Psoas muscle (tissue), 8 donors: ENCODE measurements around the gene ODAD4. TPM values are rescaled to one million over a fixed set of nuclear protein-coding genes. Genes with fewer than 3 reads are reported as not detected.

Source experiments
- ATAC-seq, 4 donors: fragments of 200-7000 bp; cut with Tn5 transposase; one replicate each; pipeline ENCODE4 v1.9.1; 2020; ENCODE audit warnings: moderate library complexity in 3 of 4, mild to moderate bottlenecking in 2 of 4
- DNase-seq, 2 donors: peaks; one replicate each; pipeline ENCODE4 v3.0.0-alpha.2; 2020
- H3K27ac ChIP-seq: fragments of 200-600 bp; one replicate; pipeline ENCODE4 v1.8.0; 2022
- H3K27me3 ChIP-seq, 3 donors: fragments of 200-600 bp in 1 of 3; one replicate each; pipeline versions ENCODE4 v1.6.1 to v1.8.0; 2013 to 2022; ENCODE audit warnings: low read length in 2 of 3, mild to moderate bottlenecking in 2 of 3, moderate library complexity in 1 of 3; ENCODE audit not compliant: insufficient read depth in 3 of 3
- H3K36me3 ChIP-seq, 2 donors: fragments of 200-600 bp in 1 of 2; one replicate each; pipeline versions ENCODE4 v1.6.1 to v1.8.0; 2013 to 2022; ENCODE audit warnings: low read depth in 1 of 2, mild to moderate bottlenecking in 1 of 2, moderate library complexity in 1 of 2; ENCODE audit not compliant: insufficient read depth in 1 of 2
- H3K4me1 ChIP-seq: fragments of 200-600 bp; one replicate; pipeline ENCODE4 v1.8.0; 2022
- H3K4me3 ChIP-seq: fragments of 200-600 bp; one replicate; pipeline ENCODE4 v1.8.0; 2022; ENCODE audit warnings: mild to moderate bottlenecking
- H3K9me3 ChIP-seq: fragments of 200-600 bp; one replicate; pipeline ENCODE4 v1.8.0; 2022
- WGBS, 3 donors: extraction: QIAGEN DNeasy Blood & Tissue Kit; methylation state at CpG; one replicate each; pipeline versions ENCODE4 v1.1.6 to v1.1.7; 2013; 5-methylcytosine and 5-hydroxymethylcytosine counted together
- intact Hi-C, 2 donors: fragments of 100-400 bp; cut with DNase I; formaldehyde crosslinking; loops; one replicate each; pipeline versions ENCODE4 v1.11.0 to v1.14.2; 2022
- polyA plus RNA-seq, 3 donors: library from polyadenylated mRNA; stranded (reverse); fragments of 200-250 nt; gene quantifications; one replicate each; pipeline ENCODE4 v1.2.3, GENCODE V29; 2013
- total RNA-seq, 4 donors: library from RNA; stranded (reverse); fragmentation: NEBNext Ultra II Directional in 2 of 4; extraction: Animal tissue kit (Norgen Biotek cat#: 25700) in 2 of 4; gene quantifications; one replicate each; pipeline versions ENCODE4 v1.2.1 to v1.2.4, GENCODE V29; 2021 to 2023
- TF ChIP-seq, protein P1 (sequence below): fragments of 200-600 bp; IDR thresholded peaks from one replicate; pipeline ENCODE4 v1.8.0; 2022; ENCODE audit warnings: antibody characterized with exemption
- donor health status: healthy with polysubstance abuse.
- donor health status: DM: no; HTN: no; CAD: no; lungs with moderate emphysema.
- donor health status: Bipolar disorder and iron deficiency.
- donor health status: healthy.
- donor health status: DM: yes; HTN: yes; CAD: no.
- donor health status: DM: no; HTN: no; CAD: no.
- donor health status: DM: no; HTN: no; CAD: no.
- donor health status: DM: yes; HTN: yes; CAD: no.

Gene ODAD4
- total and polyA plus RNA-seq, 7 donors = 0.17 to 0.99 (median 0.32) TPM; not detected in 2

DNA sequence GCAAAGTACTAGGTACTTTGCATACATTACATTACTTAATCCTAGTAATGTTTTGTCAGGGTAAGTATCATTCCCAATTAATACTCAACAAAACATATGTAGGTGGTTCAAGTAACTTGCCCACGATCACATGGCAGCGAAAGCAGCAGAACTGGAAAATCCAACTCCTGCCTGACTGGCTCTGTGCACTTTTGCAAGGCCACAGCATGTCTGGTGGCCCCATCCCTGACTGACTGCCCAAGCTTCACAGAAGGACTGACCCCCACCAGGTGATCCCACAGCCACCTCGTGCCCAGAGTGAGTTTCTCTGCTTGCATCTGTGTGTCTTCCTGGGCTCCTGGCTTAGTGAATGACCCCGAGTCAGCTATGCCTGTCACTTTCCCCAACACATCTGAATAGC is 47.6 kb downstream of the ODAD4 start:
- TF ChIP-seq, protein P1, sequence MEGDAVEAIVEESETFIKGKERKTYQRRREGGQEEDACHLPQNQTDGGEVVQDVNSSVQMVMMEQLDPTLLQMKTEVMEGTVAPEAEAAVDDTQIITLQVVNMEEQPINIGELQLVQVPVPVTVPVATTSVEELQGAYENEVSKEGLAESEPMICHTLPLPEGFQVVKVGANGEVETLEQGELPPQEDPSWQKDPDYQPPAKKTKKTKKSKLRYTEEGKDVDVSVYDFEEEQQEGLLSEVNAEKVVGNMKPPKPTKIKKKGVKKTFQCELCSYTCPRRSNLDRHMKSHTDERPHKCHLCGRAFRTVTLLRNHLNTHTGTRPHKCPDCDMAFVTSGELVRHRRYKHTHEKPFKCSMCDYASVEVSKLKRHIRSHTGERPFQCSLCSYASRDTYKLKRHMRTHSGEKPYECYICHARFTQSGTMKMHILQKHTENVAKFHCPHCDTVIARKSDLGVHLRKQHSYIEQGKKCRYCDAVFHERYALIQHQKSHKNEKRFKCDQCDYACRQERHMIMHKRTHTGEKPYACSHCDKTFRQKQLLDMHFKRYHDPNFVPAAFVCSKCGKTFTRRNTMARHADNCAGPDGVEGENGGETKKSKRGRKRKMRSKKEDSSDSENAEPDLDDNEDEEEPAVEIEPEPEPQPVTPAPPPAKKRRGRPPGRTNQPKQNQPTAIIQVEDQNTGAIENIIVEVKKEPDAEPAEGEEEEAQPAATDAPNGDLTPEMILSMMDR = no peak
- no peak overlapping the region for H3K4me3 ChIP-seq
- peaks cover 12% of the 10 kb centered on the region for H3K4me1 ChIP-seq
- intact Hi-C loops = loop anchor here in 1 of 2 donors (5.0 kb wide), 1 partner anchor 34 kb away; no protein-coding TSS in a partner anchor
- ATAC-seq = no peak
- H3K27me3 ChIP-seq = no peaks in the 10 kb centered on the region
- H3K9me3 ChIP-seq = no peaks in the 10 kb centered on the region
- no peak overlapping the region for H3K27ac ChIP-seq
- 86 to 91% (median 90%) methylated on average over 4 of the region's 4 CpGs for WGBS, 3 donors
- H3K36me3 ChIP-seq = peaks cover 11 to 89% of the 10 kb centered on the region in 2 donors
- no peak for DNase-seq

DNA sequence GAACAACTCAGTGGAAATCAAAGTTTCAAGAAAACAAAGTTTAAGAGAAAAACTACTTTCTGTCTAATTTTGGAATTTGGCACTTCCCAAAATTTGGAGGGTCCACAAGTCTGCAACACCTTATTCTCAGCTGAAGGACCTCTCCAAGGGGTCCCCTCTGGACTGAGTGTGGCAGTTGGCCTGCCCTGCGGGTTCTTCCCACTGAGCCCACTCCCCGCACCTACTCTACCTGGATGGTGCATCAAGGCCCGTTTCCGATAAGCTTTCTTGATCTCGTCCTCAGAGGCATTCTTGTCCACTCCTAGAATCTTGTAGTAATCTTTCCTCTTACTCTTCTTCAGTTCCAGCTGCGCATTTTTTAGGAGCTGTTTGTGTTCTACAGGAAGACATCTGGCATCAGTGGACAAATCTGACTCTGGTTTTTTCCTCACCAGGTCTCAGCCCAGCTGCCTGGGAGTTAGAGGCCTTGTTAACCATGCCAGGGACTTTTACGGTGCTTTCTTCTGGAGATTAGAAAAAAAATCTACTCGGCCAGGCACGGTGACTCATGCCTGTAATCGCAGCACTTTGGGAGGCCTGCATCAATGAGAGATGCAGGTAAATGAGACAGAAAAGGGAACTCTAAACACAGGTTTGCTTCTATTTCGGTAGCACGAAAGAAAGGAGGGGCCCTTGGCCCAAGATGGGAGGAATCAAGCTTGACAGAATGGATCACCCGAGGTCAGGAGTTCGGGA is 51.8 kb downstream of the ODAD4 start:
- DNase-seq = no peak

DNA sequence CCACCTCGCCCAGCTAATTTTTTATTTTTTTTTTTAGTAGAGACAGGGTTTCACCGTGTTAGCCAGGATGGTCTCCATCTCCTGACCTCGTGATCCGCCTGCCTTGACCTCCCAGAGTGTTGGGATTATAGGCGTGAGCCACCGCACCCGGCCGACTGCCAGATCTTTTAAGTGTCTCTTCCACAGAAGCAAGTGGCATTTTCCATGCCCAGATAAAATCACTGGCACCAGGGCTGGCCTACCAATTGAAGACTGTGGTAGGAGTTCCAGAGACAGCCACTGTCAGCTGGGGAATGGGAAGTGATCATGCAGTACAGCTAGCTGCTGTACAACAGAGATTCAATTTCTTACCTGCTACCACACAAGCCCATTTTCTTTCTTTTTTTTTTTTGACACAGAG is 54.0 kb downstream of the ODAD4 start:
- TF ChIP-seq, protein P1 = no peak
- WGBS, 3 donors = 76 to 89% (median 81%) methylated on average over 8 of the region's 8 CpGs
- Histone ChIP-seq H3K36me3 (peaks cover 38 to 99% of the 10 kb centered on the region in 2 donors), H3K9me3 (no peaks in the 10 kb centered on the region), H3K4me3 (no peak overlapping the region), H3K27me3 (no peaks in the 10 kb centered on the region), H3K27ac (no peak overlapping the region), H3K4me1 (no peaks in the 10 kb centered on the region)
- ATAC-seq (no peak), DNase-seq (no peak)
- intact Hi-C loops = no loop called here

More for the DNA sequence above, 51.8 kb downstream of the ODAD4 start:
- Histone ChIP-seq H3K9me3 (no peaks in the 10 kb centered on the region), H3K4me3 (no peak overlapping the region), H3K36me3 (peaks cover 22 to 98% of the 10 kb centered on the region in 2 donors), H3K27me3 (no peaks in the 10 kb centered on the region), H3K4me1 (no peaks in the 10 kb centered on the region), H3K27ac (no peak overlapping the region)
- 57 to 76% (median 61%) methylated on average over 14 of the region's 14 CpGs for WGBS, 3 donors
- TF ChIP-seq, protein P1 = no peak
- ATAC-seq = peak in 1 of 4 donors; percentile 34
- intact Hi-C loops = no loop called here

DNA sequence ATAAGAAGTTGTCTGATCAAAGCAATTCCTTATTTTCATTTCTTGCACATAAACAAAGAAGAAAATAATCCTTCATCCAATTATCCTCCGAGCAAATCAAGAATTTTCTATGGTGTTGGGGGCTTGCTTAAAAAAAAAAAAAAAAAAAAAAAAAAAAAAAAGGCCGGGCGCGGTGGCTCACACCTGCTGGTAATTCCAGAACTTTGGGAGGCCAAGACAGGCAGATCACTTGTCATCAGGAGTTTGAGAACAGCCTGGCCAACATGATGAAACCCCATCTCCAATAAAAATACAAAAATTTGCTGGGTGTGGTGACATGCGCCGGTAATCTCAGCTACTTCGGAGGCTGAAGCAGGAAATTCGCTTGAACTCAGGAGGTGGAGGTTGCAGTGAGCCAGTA is 55.5 kb downstream of the ODAD4 start:
- Histone ChIP-seq H3K9me3 (no peaks in the 10 kb centered on the region), H3K4me1 (no peaks in the 10 kb centered on the region), H3K27me3 (no peaks in the 10 kb centered on the region), H3K4me3 (no peak overlapping the region), H3K36me3 (peaks cover 38 to 100% of the 10 kb centered on the region in 2 donors), H3K27ac (no peak overlapping the region)
- no peak for ATAC-seq
- DNase-seq = no peak
- intact Hi-C loops = no loop called here
- 51 to 81% (median 54%) methylated on average over 7 to 8 of the region's 8 CpGs for WGBS, 3 donors
- TF ChIP-seq, protein P1 = no peak
